ENCODE data around the gene PTPRT. TPM values are rescaled to one million over a fixed set of nuclear protein-coding genes. Genes with fewer than 3 reads are reported as not detected.

PTPRT gene
- total RNA-seq, 1 donor from 2014 or later = not detected

GRCh38 chr20:42097741-42098140, 1092.0 kb downstream of the PTPRT start:
- Mint-ChIP-seq H3K36me3 (ENCODE audit: unreplicated experiment) (no peaks in the 10 kb centered on the region), H3K4me3 (ENCODE audit: unreplicated experiment) (no peak overlapping the region), H3K27ac (ENCODE audit: unreplicated experiment) (no peak overlapping the region), H3K9me3 (ENCODE audit: unreplicated experiment) (peaks cover 15% of the 10 kb centered on the region), H3K27me3 (ENCODE audit: unreplicated experiment) (no peaks in the 10 kb centered on the region), H3K4me1 (ENCODE audit: unreplicated experiment) (no peaks in the 10 kb centered on the region)
- TF ChIP-seq CTCF (IDR thresholded peaks at IDR 0.05) = no peak
- no peak for DNase-seq (ENCODE audit: extremely low spot score, unreplicated experiment)

DNA sequence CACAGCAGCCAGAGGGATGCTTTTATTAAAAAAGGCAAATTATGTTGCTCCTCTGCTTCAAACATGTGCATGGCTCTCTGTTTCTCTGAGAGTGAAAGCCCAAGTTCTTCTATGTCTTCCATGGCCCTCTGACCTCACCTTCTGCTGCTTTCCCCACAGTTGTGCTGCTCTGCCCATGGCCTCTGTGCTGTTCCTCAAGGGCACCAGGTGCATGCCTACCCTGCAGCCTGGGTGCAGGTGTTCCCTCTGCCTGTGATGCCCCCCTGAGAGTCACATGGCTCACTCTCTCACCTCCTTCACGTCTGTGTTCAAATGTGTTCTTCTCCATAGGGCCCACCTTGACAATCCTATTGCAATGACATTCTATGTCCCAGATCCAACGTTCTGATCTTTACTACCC, 1094.5 kb downstream of the PTPRT start:
- Mint-ChIP-seq H3K4me3 (ENCODE audit: unreplicated experiment) (no peak overlapping the region), H3K4me1 (ENCODE audit: unreplicated experiment) (no peaks in the 10 kb centered on the region), H3K36me3 (ENCODE audit: unreplicated experiment) (no peaks in the 10 kb centered on the region), H3K27ac (ENCODE audit: unreplicated experiment) (no peak overlapping the region), H3K27me3 (ENCODE audit: unreplicated experiment) (no peaks in the 10 kb centered on the region), H3K9me3 (ENCODE audit: unreplicated experiment) (peaks cover 15% of the 10 kb centered on the region)
- DNase-seq (ENCODE audit: extremely low spot score, unreplicated experiment) = no peak
- TF ChIP-seq CTCF (IDR thresholded peaks at IDR 0.05) = no peak

DNA sequence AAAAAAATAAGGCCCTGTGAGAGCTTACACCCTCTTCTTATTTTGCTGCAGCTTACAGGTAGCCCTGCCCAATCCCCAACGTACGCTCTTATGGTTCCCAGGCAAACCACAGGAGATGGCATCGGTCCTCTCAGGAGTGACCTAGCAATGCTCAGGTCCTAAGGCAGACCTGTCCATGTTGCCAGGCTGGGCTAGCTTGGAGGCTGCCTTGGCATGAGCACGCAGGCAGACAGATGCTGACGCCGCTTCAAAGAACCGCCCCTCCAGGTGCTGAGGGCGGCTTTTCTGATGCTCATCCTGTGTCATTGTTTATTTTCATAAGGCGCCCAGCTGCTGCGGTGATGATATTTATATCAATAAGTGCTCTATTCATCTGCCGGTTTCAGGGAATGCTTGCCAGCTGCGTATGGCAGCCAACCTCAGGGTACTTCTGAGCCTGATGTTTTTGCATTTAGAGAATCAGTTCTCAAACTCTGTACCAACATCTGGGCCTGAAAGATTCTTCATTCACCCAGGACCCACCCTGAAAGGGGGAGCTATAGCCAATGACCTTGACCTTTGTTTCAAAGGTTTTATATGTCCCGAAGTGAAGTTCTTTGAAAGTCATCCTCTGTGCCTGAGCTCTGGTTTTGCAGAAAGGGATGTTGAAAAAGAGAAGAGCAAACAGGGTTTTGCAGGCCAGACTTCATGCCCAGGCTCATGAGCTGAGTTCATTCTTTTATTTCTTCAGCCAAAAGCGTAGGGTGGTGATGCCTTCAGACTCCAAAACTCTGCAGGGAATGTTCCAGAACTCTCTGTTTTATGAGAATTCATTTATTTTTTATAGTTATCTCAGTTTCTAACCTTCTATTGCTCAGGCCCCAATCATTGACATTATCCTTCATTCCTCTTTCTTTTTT, 1095.9 kb downstream of the PTPRT start:
- TF ChIP-seq CTCF (IDR thresholded peaks at IDR 0.05) = no peak
- no peaks in the 10 kb centered on the region for H3K36me3 Mint-ChIP-seq (ENCODE audit: unreplicated experiment)
- H3K27me3 Mint-ChIP-seq (ENCODE audit: unreplicated experiment) = no peaks in the 10 kb centered on the region
- H3K4me1 Mint-ChIP-seq (ENCODE audit: unreplicated experiment) = no peaks in the 10 kb centered on the region
- H3K4me3 Mint-ChIP-seq (ENCODE audit: unreplicated experiment) = no peak overlapping the region
- no peak overlapping the region for H3K27ac Mint-ChIP-seq (ENCODE audit: unreplicated experiment)
- H3K9me3 Mint-ChIP-seq (ENCODE audit: unreplicated experiment) = peaks cover 15% of the 10 kb centered on the region
- DNase-seq (ENCODE audit: extremely low spot score, unreplicated experiment) = no peak

- H3K9me3 Mint-ChIP-seq (ENCODE audit: unreplicated experiment) = peaks cover 11% of the 10 kb centered on the region
Observed at GRCh38 chr20:42093041-42093440, 1096.7 kb downstream of the PTPRT start.

More at GRCh38 chr20:42093041-42093440, 1096.7 kb downstream of the PTPRT start:
- Mint-ChIP-seq H3K4me3 (ENCODE audit: unreplicated experiment) (no peak overlapping the region), H3K4me1 (ENCODE audit: unreplicated experiment) (no peaks in the 10 kb centered on the region), H3K36me3 (ENCODE audit: unreplicated experiment) (no peaks in the 10 kb centered on the region), H3K27ac (ENCODE audit: unreplicated experiment) (no peak overlapping the region), H3K27me3 (ENCODE audit: unreplicated experiment) (no peaks in the 10 kb centered on the region)
- TF ChIP-seq CTCF (IDR thresholded peaks at IDR 0.05) = no peak
- DNase-seq (ENCODE audit: extremely low spot score, unreplicated experiment) = no peak
